Uterus (tissue), 4 donors: ENCODE measurements around the gene ATP6V0E1. TPM values are rescaled to one million over a fixed set of nuclear protein-coding genes. Genes with fewer than 3 reads are reported as not detected.

Source experiments
- DNase-seq, 2 donors: peaks; one replicate each; pipeline ENCODE4 v3.0.0-alpha.2; 2019 to 2020
- H3K27ac ChIP-seq, 2 donors: fragments of 200-600 bp; sonication (generic); 1 replicate in 1 of 2; 2 replicates in 1 of 2; pipeline ENCODE4 v1.5.1; 2016 to 2018
- H3K27me3 ChIP-seq, 2 donors: fragments of 200-600 bp; sonication (generic); one replicate each; pipeline ENCODE4 v1.5.1; 2018 to 2019; ENCODE audit warnings: control low read depth in 1 of 2
- H3K36me3 ChIP-seq, 2 donors: fragments of 200-600 bp; sonication (generic); one replicate each; pipeline ENCODE4 v1.5.1; 2019; ENCODE audit warnings: control low read depth in 1 of 2
- H3K4me1 ChIP-seq, 2 donors: fragments of 200-600 bp; sonication (generic); one replicate each; pipeline ENCODE4 v1.5.1; 2018 to 2019; ENCODE audit warnings: control low read depth in 1 of 2
- H3K4me3 ChIP-seq, 2 donors: fragments of 200-600 bp; sonication (generic); 1 replicate in 1 of 2; 2 replicates in 1 of 2; pipeline ENCODE4 v1.5.1; 2018 to 2019; ENCODE audit warnings: mild to moderate bottlenecking in 1 of 2
- H3K9me3 ChIP-seq, 2 donors: fragments of 200-600 bp; sonication (generic); one replicate each; pipeline ENCODE4 v1.5.1; 2019; ENCODE audit warnings: control low read depth in 1 of 2
- POLR2A ChIP-seq, 2 donors: fragments of 450-650 bp; IDR thresholded peaks; one replicate each; pipeline ENCODE4 v1.6.1; 2016; ENCODE audit warnings: antibody characterized with exemption in 2 of 2, mild to moderate bottlenecking in 1 of 2, moderate library complexity in 1 of 2
- intact Hi-C: fragments of 100-400 bp; cut with DNase I; formaldehyde crosslinking; loops from one replicate; pipeline ENCODE4 v1.15.1; 2023; ENCODE audit warnings: low total_unique reads
- total RNA-seq, 4 donors: library from RNA; depleted of rRNA in 3 of 4; stranded (reverse); fragments of >200 nt in 3 of 4; gene quantifications; one replicate each; pipeline versions ENCODE4 v1.1.0 to v1.2.4, GENCODE V29; 2014 to 2023
- TF ChIP-seq, protein P1 (sequence below), 4 experiments: fragments of 200-600 bp in 2 of 4; fragments of 450-650 bp in 2 of 4; sonication (generic) in 2 of 4; IDR thresholded peaks; one replicate each; pipeline ENCODE4 v1.5.1; 2016 to 2019; ENCODE audit warnings: antibody characterized with exemption in 4 of 4, mild to moderate bottlenecking in 2 of 4, moderate library complexity in 1 of 4
- donor health status: DM: yes; HTN: yes; CAD: no.

ATP6V0E1 gene
- total RNA-seq, 4 donors from 2014 or later: 75.6 to 159 (median 137) TPM

DNA sequence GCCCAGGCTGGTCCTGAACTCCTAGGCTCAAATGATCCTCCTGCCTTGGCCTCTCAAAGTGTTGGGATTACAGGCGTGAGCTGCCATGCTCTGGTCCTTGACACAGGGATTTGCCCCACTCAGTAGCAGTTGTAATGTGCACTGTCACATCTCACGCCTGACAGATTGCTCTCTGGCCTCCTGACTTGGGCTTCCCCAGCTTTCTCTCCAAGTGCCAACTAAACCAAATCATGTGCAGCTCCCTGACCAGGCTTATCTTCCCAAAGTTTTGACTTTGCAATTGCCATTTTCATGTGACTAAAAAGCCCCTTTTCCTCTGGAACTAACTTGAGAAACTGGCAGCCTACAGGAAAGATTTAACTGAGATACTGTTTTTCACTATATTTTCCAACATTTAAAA lies 13.7 kb upstream of the ATP6V0E1 start:
- TF ChIP-seq, protein P1, sequence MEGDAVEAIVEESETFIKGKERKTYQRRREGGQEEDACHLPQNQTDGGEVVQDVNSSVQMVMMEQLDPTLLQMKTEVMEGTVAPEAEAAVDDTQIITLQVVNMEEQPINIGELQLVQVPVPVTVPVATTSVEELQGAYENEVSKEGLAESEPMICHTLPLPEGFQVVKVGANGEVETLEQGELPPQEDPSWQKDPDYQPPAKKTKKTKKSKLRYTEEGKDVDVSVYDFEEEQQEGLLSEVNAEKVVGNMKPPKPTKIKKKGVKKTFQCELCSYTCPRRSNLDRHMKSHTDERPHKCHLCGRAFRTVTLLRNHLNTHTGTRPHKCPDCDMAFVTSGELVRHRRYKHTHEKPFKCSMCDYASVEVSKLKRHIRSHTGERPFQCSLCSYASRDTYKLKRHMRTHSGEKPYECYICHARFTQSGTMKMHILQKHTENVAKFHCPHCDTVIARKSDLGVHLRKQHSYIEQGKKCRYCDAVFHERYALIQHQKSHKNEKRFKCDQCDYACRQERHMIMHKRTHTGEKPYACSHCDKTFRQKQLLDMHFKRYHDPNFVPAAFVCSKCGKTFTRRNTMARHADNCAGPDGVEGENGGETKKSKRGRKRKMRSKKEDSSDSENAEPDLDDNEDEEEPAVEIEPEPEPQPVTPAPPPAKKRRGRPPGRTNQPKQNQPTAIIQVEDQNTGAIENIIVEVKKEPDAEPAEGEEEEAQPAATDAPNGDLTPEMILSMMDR (IDR thresholded peaks at IDR 0.05): no peak
- no peak for DNase-seq
- Histone ChIP-seq H3K27me3 (no peaks in the 10 kb centered on the region), H3K4me1 (no peaks in the 10 kb centered on the region), H3K27ac (no peak overlapping the region), H3K9me3 (no peaks in the 10 kb centered on the region), H3K36me3 (no peaks in the 10 kb centered on the region), H3K4me3 (no peak overlapping the region)
- intact Hi-C loops: no loop called here

DNA sequence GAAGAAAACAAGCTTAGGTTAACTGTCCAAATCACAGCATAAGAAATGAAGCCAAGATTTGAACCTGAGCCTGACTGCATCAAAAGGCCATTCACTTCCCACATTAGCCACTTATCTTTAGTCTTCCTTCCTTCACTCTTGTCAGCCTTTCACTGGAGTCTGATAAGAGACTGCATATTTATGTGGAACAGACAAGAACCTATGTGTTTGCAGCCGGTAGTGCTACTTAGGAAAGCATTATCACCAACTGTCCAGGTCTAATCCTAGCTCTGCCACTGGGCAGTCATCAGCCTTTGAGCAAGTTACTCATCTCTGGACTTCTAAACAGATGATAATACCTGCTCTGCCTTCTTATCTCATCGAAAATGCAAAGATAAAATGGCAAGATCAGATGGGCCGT lies 12.1 kb upstream of the ATP6V0E1 start:
- Histone ChIP-seq H3K27ac (no peak overlapping the region), H3K27me3 (no peaks in the 10 kb centered on the region), H3K36me3 (no peaks in the 10 kb centered on the region), H3K9me3 (no peaks in the 10 kb centered on the region), H3K4me1 (no peaks in the 10 kb centered on the region), H3K4me3 (no peak overlapping the region)
- TF ChIP-seq, protein P1 (IDR thresholded peaks at IDR 0.05): no peak
- TF ChIP-seq POLR2A (IDR thresholded peaks at IDR 0.05): no peak
- no peak for DNase-seq
- intact Hi-C loops: no loop called here

DNA sequence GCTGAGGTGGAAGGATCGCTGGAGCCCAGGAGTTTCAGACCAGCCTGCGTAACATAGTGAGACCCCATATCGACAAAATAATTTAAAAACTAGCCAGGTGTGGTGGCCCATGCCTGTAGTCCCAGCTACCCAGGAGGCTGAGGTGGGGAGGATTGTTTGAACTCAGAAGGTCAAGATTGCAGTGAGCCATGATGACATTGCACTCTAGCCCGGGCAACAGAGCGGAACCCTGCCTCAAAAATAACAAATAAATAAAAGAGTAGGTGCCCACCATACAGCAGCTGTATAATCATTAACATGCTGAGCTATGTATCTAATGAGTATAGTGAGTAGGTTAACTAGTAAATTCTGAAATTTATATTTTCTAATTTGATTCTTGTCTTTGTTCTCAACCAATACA lies 11.0 kb upstream of the ATP6V0E1 start:
- DNase-seq: no peak
- intact Hi-C loops: no loop called here

DNA sequence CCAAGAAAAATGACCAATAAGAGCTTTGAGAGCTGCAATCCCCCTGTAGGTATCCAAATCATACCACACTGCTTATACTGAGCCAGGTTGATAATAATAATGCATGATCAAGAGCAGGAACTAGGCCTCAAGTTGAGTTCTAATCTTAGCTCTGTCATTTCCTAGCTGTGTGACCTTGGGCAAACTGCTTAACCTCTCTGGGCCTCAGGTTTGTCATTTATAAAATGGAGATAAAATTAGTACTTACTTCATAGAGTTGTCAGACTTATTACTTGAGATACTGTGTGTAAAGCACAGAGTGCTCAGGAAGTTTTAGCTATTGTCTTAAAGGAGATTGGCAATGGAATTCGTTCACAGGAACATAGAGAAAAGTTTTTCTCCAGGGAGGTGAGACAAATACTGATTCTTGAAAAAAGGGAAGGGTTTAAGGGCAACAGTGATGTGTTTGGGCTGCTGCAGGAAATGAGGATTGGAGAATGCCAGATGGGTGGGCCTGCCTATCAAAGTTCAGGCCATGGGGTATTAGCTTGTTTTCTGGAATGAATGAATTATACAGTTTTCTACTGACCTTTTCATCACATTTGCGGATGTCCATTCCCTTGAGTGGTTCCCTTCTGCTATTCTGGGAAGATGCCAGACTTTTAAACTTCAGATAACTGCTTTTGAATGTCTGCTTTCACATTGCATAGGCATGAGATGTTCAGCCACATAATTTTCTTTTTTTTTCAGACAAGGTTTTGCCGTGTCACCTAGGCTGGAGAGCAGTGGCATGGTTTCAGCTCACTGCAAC lies 10.2 kb upstream of the ATP6V0E1 start:
- intact Hi-C loops: no loop called here
- no peak for DNase-seq

More for the DNA sequence above, 11.0 kb upstream of the ATP6V0E1 start:
- H3K27me3 ChIP-seq: no peaks in the 10 kb centered on the region
- TF ChIP-seq POLR2A (IDR thresholded peaks at IDR 0.05): no peak
- TF ChIP-seq, protein P1 (IDR thresholded peaks at IDR 0.05): no peak
- H3K4me1 ChIP-seq: no peaks in the 10 kb centered on the region
- no peaks in the 10 kb centered on the region for H3K9me3 ChIP-seq
- no peaks in the 10 kb centered on the region for H3K36me3 ChIP-seq
- no peak overlapping the region for H3K27ac ChIP-seq
- H3K4me3 ChIP-seq: no peak overlapping the region

DNA sequence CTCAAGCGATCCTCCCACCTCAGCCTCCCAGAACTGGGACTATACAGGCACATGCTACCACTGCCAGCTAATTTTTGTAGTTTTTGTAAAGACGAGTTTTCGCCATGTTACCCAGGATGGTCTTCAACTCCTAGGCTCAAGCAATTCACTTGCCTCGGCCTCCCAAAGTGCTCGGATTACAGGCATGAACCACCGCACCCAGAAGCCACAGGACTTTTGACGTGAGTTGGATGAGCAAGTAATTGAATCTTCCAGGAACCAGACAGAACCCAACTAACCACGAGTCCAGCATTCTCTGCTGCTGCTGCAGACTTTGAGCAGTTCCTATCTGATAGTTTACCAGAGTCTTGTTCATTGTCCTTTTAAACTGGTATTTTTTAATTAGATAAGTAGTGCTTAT lies 9.6 kb upstream of the ATP6V0E1 start:
- Histone ChIP-seq H3K27ac (no peak overlapping the region), H3K27me3 (no peaks in the 10 kb centered on the region), H3K9me3 (no peaks in the 10 kb centered on the region), H3K36me3 (no peaks in the 10 kb centered on the region), H3K4me3 (no peak overlapping the region), H3K4me1 (no peaks in the 10 kb centered on the region)
- TF ChIP-seq, protein P1 (IDR thresholded peaks at IDR 0.05): no peak
- no peak for TF ChIP-seq POLR2A (IDR thresholded peaks at IDR 0.05)
- DNase-seq: no peak
- intact Hi-C loops: no loop called here

More for the DNA sequence above, 10.2 kb upstream of the ATP6V0E1 start:
- no peaks in the 10 kb centered on the region for H3K9me3 ChIP-seq
- no peaks in the 10 kb centered on the region for H3K4me1 ChIP-seq
- no peaks in the 10 kb centered on the region for H3K36me3 ChIP-seq
- H3K4me3 ChIP-seq: no peak overlapping the region
- no peaks in the 10 kb centered on the region for H3K27me3 ChIP-seq
- TF ChIP-seq POLR2A (IDR thresholded peaks at IDR 0.05): no peak
- TF ChIP-seq, protein P1 (IDR thresholded peaks at IDR 0.05): no peak
- H3K27ac ChIP-seq: no peak overlapping the region
